ENCODE data around the gene CACNA1C. TPM values are rescaled to one million over a fixed set of nuclear protein-coding genes. Genes with fewer than 3 reads are reported as not detected.

Gene CACNA1C
- total RNA-seq, 2 donors from 2014 or later, result 70.0 to 127 TPM

DNA sequence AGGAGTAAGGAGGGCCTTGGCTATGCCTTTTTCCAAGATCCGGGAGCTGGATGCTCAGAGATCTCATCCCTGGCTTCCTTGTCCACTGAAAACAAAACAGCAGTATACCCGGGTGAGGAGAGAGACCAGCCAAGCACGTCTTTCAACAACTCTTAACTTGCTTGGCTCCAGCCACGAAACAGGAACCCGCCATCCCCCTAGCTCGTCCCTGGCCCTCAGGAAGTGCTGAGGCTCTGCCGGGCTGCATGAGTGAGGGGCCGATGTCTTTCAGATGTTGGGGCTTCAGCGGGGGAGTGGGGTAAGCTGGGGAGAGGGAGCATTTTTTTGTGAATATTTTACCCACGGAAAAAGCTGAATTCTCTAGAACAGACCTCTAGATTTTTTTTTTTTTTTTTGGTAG lies 231.1 kb downstream of the CACNA1C start:
- peaks cover 32 to 71% of the 10 kb centered on the region in 2 donors for H3K4me1 ChIP-seq (ENCODE audit: control insufficient read depth in 1 of 2, low read depth in 2 of 2)
- TF ChIP-seq, protein P1, sequence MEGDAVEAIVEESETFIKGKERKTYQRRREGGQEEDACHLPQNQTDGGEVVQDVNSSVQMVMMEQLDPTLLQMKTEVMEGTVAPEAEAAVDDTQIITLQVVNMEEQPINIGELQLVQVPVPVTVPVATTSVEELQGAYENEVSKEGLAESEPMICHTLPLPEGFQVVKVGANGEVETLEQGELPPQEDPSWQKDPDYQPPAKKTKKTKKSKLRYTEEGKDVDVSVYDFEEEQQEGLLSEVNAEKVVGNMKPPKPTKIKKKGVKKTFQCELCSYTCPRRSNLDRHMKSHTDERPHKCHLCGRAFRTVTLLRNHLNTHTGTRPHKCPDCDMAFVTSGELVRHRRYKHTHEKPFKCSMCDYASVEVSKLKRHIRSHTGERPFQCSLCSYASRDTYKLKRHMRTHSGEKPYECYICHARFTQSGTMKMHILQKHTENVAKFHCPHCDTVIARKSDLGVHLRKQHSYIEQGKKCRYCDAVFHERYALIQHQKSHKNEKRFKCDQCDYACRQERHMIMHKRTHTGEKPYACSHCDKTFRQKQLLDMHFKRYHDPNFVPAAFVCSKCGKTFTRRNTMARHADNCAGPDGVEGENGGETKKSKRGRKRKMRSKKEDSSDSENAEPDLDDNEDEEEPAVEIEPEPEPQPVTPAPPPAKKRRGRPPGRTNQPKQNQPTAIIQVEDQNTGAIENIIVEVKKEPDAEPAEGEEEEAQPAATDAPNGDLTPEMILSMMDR (IDR thresholded peaks at IDR 0.05), result no peak
- DNase-seq (ENCODE audit: low spot score) (no peak), ATAC-seq (ENCODE audit: insufficient number of reproducible peaks, low FRiP score, low read depth) (no peak)
- peak overlapping the region; percentile 33 for H3K4me3 ChIP-seq
- H3K36me3 ChIP-seq, result no peaks in the 10 kb centered on the region
- peak overlapping the region; percentile 12 to 37 for H3K27ac ChIP-seq
- no peaks in the 10 kb centered on the region for H3K9me3 ChIP-seq
- no peaks in the 10 kb centered on the region for H3K27me3 ChIP-seq (replicated peaks; ENCODE audit: insufficient read depth)

GRCh38 chr12:2284321-2284813 lies 231.6 kb downstream of the CACNA1C start:
- no peaks in the 10 kb centered on the region for H3K36me3 ChIP-seq
- H3K27me3 ChIP-seq (replicated peaks; ENCODE audit: insufficient read depth), result no peaks in the 10 kb centered on the region
- H3K9me3 ChIP-seq, result no peaks in the 10 kb centered on the region
- ATAC-seq (ENCODE audit: insufficient number of reproducible peaks, low FRiP score, low read depth), result no peak
- no peak for DNase-seq (ENCODE audit: low spot score)
- TF ChIP-seq, protein P1 (IDR thresholded peaks at IDR 0.05), result no peak
- peak overlapping the region; percentile 12 to 37 for H3K27ac ChIP-seq
- H3K4me3 ChIP-seq, result peak overlapping the region; percentile 33
- peaks cover 32 to 75% of the 10 kb centered on the region in 2 donors for H3K4me1 ChIP-seq (ENCODE audit: control insufficient read depth in 1 of 2, low read depth in 2 of 2)

DNA sequence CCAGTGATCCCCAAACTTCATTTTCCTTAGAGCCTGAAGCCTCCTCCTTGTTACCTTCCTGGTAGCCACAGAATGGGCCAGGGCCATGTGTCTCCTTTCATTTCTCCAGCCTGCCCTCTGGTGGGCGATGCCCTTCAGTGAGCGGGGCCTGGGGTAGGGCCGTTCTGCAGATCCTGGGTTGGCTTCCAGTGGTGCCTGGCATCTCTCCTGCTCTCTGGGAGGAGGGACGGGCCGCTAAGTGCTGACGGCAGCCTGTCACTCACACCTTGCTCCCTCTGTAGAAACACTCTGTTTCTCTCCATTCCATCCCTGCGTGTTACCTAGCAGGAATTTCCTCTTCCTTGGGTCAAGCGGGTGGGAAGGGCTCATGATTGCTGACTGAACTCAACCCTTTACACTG lies 232.1 kb downstream of the CACNA1C start:
- Histone ChIP-seq H3K4me3 (no peak overlapping the region), H3K27me3 (replicated peaks; ENCODE audit: insufficient read depth) (no peaks in the 10 kb centered on the region), H3K36me3 (no peaks in the 10 kb centered on the region), H3K9me3 (no peaks in the 10 kb centered on the region), H3K27ac (peak overlapping the region; percentile 37 to 62), H3K4me1 (ENCODE audit: control insufficient read depth in 1 of 2, low read depth in 2 of 2) (peaks cover 32 to 80% of the 10 kb centered on the region in 2 donors)
- no peak for DNase-seq (ENCODE audit: low spot score)
- TF ChIP-seq, protein P1 (IDR thresholded peaks at IDR 0.05), result peak; percentile 61
- ATAC-seq (ENCODE audit: insufficient number of reproducible peaks, low FRiP score, low read depth), result no peak

DNA sequence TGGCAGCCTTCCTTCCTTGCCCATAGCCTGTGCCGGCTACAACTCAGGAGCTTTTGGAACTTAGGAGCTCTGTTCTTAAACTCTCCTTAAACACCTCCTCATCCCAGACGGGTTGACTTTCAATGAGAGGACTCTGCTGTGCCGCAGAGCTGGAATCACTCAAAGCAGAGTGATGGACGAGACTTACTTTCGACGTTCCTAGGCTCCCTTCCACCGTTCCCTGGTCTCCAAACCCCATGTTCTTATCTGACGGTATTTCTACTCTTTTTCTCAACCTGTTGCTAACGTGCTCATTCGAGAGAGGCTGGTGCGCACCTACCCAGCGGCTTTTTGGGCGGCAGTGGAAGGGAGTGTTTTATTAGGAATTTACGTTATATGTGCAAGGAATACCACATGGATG lies 232.7 kb downstream of the CACNA1C start:
- TF ChIP-seq, protein P1 (IDR thresholded peaks at IDR 0.05), result no peak
- Histone ChIP-seq H3K4me1 (ENCODE audit: control insufficient read depth in 1 of 2, low read depth in 2 of 2) (peaks cover 32 to 86% of the 10 kb centered on the region in 2 donors), H3K9me3 (no peaks in the 10 kb centered on the region), H3K27ac (peak overlapping the region; percentile 60 to 62), H3K36me3 (no peaks in the 10 kb centered on the region), H3K4me3 (no peak overlapping the region), H3K27me3 (replicated peaks; ENCODE audit: insufficient read depth) (no peaks in the 10 kb centered on the region)
- no peak for ATAC-seq (ENCODE audit: insufficient number of reproducible peaks, low FRiP score, low read depth)
- DNase-seq (ENCODE audit: low spot score), result no peak

DNA sequence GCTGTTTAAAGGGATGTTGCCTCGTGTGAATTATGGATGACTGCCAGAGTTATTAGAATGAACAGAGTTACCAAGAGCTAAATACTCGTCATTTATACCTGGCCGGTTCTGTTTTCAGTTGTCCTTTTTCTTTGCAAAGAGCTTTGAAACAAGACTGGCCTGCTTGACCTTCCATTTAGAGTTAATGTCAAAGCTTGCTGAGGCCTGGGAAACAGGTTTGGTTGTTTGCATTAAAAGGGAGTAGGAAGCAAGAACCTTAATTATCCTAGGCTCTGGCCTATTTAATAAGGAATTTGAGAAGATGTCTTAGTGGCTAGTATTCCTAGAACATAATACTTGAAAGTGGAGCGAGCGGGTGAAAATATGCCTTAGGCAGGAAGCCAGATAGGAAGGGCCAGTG lies 233.3 kb downstream of the CACNA1C start:
- Histone ChIP-seq H3K27me3 (replicated peaks; ENCODE audit: insufficient read depth) (no peaks in the 10 kb centered on the region), H3K27ac (peak overlapping the region; percentile 60 to 62), H3K4me3 (no peak overlapping the region), H3K4me1 (ENCODE audit: control insufficient read depth in 1 of 2, low read depth in 2 of 2) (peaks cover 32 to 92% of the 10 kb centered on the region in 2 donors), H3K9me3 (no peaks in the 10 kb centered on the region), H3K36me3 (no peaks in the 10 kb centered on the region)
- DNase-seq (ENCODE audit: low spot score) (no peak), ATAC-seq (ENCODE audit: insufficient number of reproducible peaks, low FRiP score, low read depth) (no peak)
- TF ChIP-seq, protein P1 (IDR thresholded peaks at IDR 0.05), result no peak

Data from thoracic aorta (tissue), 2 donors.